DOHH2 (cell line): ENCODE measurements around the gene SRRM2.

Experiments
- H3F3A ChIP-seq: fragments of 200-600 bp; sonication (generic), shearing (Covaris generic); 2 replicates; pipeline ENCODE4 v1.6.0; 2016; ENCODE audit warnings: antibody characterized with exemption, mild to moderate bottlenecking; ENCODE audit not compliant: control insufficient read depth, insufficient read depth
- H3K27ac ChIP-seq: fragments of 200-600 bp; sonication (generic); 2 replicates; pipeline ENCODE4 v1.5.1; 2014; ENCODE audit warnings: low read depth, mild to moderate bottlenecking, low read length, moderate library complexity
- H3K27me3 ChIP-seq: fragments of 200-600 bp; sonication (generic); 2 replicates; pipeline ENCODE4 v1.6.1; 2014; ENCODE audit warnings: mild to moderate bottlenecking, low read length, mixed read lengths; ENCODE audit not compliant: control insufficient read depth
- H3K36me3 ChIP-seq: fragments of 200-600 bp; sonication (generic); 2 replicates; pipeline ENCODE4 v1.6.1; 2014; ENCODE audit warnings: mild to moderate bottlenecking, low read length, moderate library complexity, mixed read lengths; ENCODE audit not compliant: control insufficient read depth
- H3K4me1 ChIP-seq: fragments of 200-600 bp; sonication (generic); 2 replicates; pipeline ENCODE4 v1.6.1; 2014; ENCODE audit warnings: mild to moderate bottlenecking, low read length, mixed read lengths; ENCODE audit not compliant: control insufficient read depth
- H3K4me2 ChIP-seq: fragments of 200-600 bp; sonication (generic); 2 replicates; pipeline ENCODE4 v1.6.0; 2014; ENCODE audit warnings: mild to moderate bottlenecking, low read length, moderate library complexity
- H3K4me3 ChIP-seq: fragments of 200-600 bp; sonication (generic); 2 replicates; pipeline ENCODE4 v1.5.1; 2014; ENCODE audit warnings: mild to moderate bottlenecking, low read length, mixed read lengths
- H3K79me2 ChIP-seq: fragments of 200-600 bp; sonication (generic); 2 replicates; pipeline ENCODE4 v1.6.1; 2014; ENCODE audit warnings: mild to moderate bottlenecking, low read length, mixed read lengths; ENCODE audit not compliant: control insufficient read depth
- H3K9me2 ChIP-seq: fragments of 200-600 bp; sonication (generic); replicated peaks from 2 replicates; pipeline ENCODE4 v1.6.1; 2014; ENCODE audit warnings: mild to moderate bottlenecking, low read length, mixed read lengths; ENCODE audit not compliant: control insufficient read depth
- H3K9me3 ChIP-seq: fragments of 200-600 bp; sonication (generic); 2 replicates; pipeline ENCODE4 v1.6.1; 2014; ENCODE audit warnings: antibody characterized with exemption, low read length, mixed read lengths; ENCODE audit not compliant: control insufficient read depth, insufficient read depth
- H4K20me1 ChIP-seq: fragments of 200-600 bp; sonication (generic); 2 replicates; pipeline ENCODE4 v1.6.0; 2014; ENCODE audit warnings: low read depth, mild to moderate bottlenecking, antibody characterized with exemption, low read length, moderate library complexity; ENCODE audit not compliant: control insufficient read depth, insufficient read depth
- EZH2phosphoT487 ChIP-seq: fragments of 200-600 bp; sonication (generic); IDR thresholded peaks from 2 replicates; pipeline ENCODE4 v1.6.1; 2017; ENCODE audit warnings: borderline replicate concordance, mild to moderate bottlenecking, antibody characterized with exemption, low read length, moderate library complexity, mixed read lengths
- TF ChIP-seq, protein P1 (sequence below): fragments of 200-600 bp; sonication (generic); IDR thresholded peaks from one replicate; pipeline ENCODE4 v1.5.1; 2014; ENCODE audit warnings: antibody characterized with exemption, mild to moderate bottlenecking, low read depth, low read length; ENCODE audit not compliant: poor library complexity, severe bottlenecking

Gene SRRM2

DNA sequence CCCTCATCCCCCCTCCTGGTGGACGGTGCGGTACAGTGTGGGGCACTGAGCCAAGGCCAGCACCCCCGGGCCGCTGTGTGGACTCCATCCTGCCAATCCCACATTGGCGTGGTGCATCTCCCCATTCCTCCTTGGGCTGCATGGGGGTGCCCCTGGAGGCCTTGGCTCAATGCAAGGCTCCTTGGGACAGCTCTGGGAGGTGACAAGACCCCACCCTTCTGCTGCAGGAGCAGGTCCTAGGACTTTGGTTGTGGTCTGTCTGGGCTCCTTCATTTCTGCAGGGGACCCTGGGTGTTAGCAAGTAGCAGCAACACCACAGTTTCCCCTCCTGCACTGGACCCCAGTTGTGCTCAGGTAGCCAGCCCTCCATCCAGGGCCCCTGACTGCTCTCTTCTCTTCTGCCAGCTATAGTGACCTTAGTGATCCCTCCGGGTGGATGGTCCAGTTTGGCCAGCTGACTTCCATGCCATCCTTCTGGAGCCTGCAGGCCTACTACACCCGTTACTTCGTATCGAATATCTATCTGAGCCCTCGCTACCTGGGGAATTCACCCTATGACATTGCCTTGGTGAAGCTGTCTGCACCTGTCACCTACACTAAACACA, 65.9 kb downstream of the SRRM2 start:
- H3F3A ChIP-seq = no peaks in the 10 kb centered on the region
- H3K4me1 ChIP-seq = no peaks in the 10 kb centered on the region
- H3K4me2 ChIP-seq = no peak overlapping the region
- H3K79me2 ChIP-seq = no peaks in the 10 kb centered on the region
- TF ChIP-seq, protein P1, sequence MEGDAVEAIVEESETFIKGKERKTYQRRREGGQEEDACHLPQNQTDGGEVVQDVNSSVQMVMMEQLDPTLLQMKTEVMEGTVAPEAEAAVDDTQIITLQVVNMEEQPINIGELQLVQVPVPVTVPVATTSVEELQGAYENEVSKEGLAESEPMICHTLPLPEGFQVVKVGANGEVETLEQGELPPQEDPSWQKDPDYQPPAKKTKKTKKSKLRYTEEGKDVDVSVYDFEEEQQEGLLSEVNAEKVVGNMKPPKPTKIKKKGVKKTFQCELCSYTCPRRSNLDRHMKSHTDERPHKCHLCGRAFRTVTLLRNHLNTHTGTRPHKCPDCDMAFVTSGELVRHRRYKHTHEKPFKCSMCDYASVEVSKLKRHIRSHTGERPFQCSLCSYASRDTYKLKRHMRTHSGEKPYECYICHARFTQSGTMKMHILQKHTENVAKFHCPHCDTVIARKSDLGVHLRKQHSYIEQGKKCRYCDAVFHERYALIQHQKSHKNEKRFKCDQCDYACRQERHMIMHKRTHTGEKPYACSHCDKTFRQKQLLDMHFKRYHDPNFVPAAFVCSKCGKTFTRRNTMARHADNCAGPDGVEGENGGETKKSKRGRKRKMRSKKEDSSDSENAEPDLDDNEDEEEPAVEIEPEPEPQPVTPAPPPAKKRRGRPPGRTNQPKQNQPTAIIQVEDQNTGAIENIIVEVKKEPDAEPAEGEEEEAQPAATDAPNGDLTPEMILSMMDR = no peak
- no peak for TF ChIP-seq EZH2phosphoT487
- no peaks in the 10 kb centered on the region for H3K9me2 ChIP-seq
- no peaks in the 10 kb centered on the region for H3K27me3 ChIP-seq
- no peaks in the 10 kb centered on the region for H3K9me3 ChIP-seq
- H3K4me3 ChIP-seq = no peak overlapping the region
- H3K36me3 ChIP-seq = no peaks in the 10 kb centered on the region
- H4K20me1 ChIP-seq = no peaks in the 10 kb centered on the region
- H3K27ac ChIP-seq = no peak overlapping the region

DNA sequence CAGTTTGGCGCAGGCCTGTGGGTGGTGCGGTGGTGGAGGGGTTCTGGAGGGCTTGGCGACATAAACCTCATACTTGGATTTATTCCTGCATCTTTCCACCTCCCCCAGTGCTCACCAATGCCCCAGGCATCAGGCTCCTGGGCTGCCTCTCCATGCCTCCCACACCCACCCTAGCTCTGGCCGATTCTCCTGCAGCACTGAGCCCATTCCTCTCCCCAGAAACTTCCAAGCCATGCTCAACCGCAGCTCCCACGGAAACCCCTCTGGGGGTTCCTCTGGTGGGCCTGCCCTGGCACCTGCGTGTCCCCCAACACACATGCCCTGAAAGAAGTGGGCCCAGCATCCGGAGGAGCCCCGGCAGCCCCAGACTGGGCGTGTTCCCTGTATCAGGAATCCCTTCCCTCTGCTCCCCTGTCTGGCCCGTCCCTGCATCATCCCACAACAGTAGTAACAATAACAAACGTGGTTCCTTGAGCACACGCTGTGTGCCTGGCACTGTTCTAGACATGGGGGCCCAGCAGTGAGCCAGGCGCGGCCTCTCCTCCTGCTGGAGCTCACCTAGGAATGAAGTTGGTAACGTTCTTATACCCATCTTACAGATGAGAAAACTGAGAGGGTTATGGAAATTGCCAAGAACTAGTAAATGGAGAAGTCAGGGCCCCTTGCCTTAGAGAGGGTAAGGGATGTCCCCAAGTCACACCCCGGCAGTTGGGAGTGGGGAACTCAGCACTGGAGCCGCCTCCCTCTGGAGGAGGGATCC, 66.9 kb downstream of the SRRM2 start:
- Histone ChIP-seq H3K27me3 (no peaks in the 10 kb centered on the region), H3K79me2 (no peaks in the 10 kb centered on the region), H3K4me2 (no peak overlapping the region), H3K4me3 (no peak overlapping the region), H3K9me2 (no peaks in the 10 kb centered on the region), H3K4me1 (no peaks in the 10 kb centered on the region), H3K27ac (no peak overlapping the region), H3F3A (no peaks in the 10 kb centered on the region), H4K20me1 (no peaks in the 10 kb centered on the region), H3K36me3 (no peaks in the 10 kb centered on the region), H3K9me3 (no peaks in the 10 kb centered on the region)
- TF ChIP-seq, protein P1 = no peak
- no peak for TF ChIP-seq EZH2phosphoT487

DNA sequence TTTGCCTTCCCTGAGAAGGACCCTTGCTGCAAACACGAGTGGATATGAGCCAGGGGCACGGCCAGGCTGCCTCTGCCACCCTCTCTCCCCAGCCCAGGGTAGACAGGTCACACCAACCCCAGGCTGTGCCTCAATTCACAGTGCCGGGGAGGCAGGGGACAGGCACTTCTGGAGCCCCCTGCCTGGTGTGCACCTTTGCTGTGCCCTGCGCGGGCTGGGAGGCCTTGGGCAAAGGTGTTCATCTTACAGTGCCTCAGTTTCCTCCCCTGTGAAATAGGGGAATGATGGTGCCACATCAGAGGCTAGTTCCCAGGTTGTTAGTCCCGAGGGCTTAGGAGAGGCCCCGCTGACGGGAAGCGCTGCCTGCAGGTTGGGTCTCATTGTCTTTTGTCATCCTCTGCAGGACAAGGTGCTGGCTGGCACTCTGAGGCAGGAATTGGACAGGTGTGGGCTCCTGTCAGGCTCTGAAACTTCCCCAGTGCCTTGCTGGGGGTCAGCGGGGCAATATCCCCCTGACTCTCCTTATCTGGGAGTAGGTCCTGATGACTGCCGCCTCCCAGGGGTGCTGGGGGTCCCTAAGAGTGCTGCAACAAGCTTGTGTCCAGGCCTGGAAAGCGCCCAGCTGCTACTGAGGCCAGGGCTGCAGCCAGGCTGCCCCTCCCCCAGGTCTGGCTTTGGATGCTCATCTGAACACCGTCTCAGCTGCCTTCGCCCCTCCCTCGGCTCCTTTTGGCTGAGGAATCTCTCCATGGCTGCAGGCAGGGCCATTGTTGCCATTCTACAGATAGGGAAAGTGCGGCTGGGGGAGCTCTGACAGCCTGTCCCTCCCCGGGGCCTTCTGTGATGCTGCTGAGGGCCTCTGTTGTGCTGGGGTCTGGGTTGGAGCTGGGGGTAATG, 67.7 kb downstream of the SRRM2 start:
- Histone ChIP-seq H3K27me3 (no peaks in the 10 kb centered on the region), H3K4me2 (no peak overlapping the region), H3K27ac (no peak overlapping the region), H3K4me3 (no peak overlapping the region), H3K4me1 (no peaks in the 10 kb centered on the region), H4K20me1 (no peaks in the 10 kb centered on the region), H3K9me3 (no peaks in the 10 kb centered on the region), H3F3A (no peaks in the 10 kb centered on the region), H3K36me3 (no peaks in the 10 kb centered on the region), H3K79me2 (no peaks in the 10 kb centered on the region), H3K9me2 (no peaks in the 10 kb centered on the region)
- TF ChIP-seq, protein P1 = no peak
- TF ChIP-seq EZH2phosphoT487 = no peak
